GM12874 (cell line): ENCODE results near the gene ENSA.

ENCODE experiments used
- CTCF ChIP-seq: IDR thresholded peaks from 2 replicates; pipeline ENCODE4 v1.5.1; 2011; ENCODE audit warnings: low read depth, mild to moderate bottlenecking, control low read depth, low read length, moderate library complexity; ENCODE audit not compliant: insufficient read depth

The ENSA gene

GRCh38 chr1:150610576-150610975 lies 18.8 kb downstream of the ENSA start:
- no peak for TF ChIP-seq CTCF

GRCh38 chr1:150609732-150610131 lies 19.7 kb downstream of the ENSA start:
- TF ChIP-seq CTCF, result no peak

- TF ChIP-seq CTCF, result no peak
These were observed 22.8 kb downstream of the ENSA start for GRCh38 chr1:150606463-150607142.

- no peak for TF ChIP-seq CTCF
These were observed 25.2 kb downstream of the ENSA start for GRCh38 chr1:150604226-150604588.

- TF ChIP-seq CTCF, result no peak
These were observed 25.7 kb downstream of the ENSA start for GRCh38 chr1:150603711-150604110.

GRCh38 chr1:150601540-150601939 lies 27.9 kb downstream of the ENSA start:
- no peak for TF ChIP-seq CTCF

GRCh38 chr1:150596976-150597375 lies 32.4 kb downstream of the ENSA start:
- no peak for TF ChIP-seq CTCF
